Prostate gland (tissue), 2 donors: ENCODE data around the gene RAB15.

Source experiments
- POLR2AphosphoS5 ChIP-seq: sonication (generic); formaldehyde crosslinking; IDR thresholded peaks from one replicate; pipeline ENCODE4 v1.6.1; 2017; ENCODE audit warnings: antibody characterized with exemption
- TF ChIP-seq, protein P1 (sequence below), 4 experiments: fragments of 200-600 bp in 2 of 4; fragments of 450-650 bp in 2 of 4; sonication (generic) in 2 of 4; IDR thresholded peaks; 1 replicate in 3 of 4; 2 replicates in 1 of 4; pipeline ENCODE4 v1.5.1; 2016 to 2019; ENCODE audit warnings: antibody characterized with exemption in 4 of 4, mild to moderate bottlenecking in 2 of 4, moderate library complexity in 2 of 4

DNA sequence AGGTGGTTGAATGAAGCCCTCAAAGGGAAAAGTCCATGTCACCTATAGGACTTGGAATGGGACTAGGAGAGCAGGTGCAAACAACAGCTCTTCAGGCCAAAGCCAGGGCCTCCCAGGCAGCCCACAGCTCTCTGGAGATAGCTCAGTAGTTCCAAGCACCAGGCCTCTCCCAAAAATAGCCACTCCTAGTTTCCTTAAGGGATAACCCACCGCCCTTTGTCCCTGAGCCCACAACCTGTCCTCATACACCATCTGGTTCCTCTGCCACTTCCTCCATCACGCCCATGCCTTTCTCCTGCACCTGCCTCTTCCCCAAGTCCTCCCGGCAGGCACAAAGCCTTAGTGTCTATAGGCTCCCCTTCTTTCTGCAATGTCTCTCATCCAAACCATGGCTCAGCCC is 2.1 kb downstream of the RAB15 start:
- TF ChIP-seq, protein P1, sequence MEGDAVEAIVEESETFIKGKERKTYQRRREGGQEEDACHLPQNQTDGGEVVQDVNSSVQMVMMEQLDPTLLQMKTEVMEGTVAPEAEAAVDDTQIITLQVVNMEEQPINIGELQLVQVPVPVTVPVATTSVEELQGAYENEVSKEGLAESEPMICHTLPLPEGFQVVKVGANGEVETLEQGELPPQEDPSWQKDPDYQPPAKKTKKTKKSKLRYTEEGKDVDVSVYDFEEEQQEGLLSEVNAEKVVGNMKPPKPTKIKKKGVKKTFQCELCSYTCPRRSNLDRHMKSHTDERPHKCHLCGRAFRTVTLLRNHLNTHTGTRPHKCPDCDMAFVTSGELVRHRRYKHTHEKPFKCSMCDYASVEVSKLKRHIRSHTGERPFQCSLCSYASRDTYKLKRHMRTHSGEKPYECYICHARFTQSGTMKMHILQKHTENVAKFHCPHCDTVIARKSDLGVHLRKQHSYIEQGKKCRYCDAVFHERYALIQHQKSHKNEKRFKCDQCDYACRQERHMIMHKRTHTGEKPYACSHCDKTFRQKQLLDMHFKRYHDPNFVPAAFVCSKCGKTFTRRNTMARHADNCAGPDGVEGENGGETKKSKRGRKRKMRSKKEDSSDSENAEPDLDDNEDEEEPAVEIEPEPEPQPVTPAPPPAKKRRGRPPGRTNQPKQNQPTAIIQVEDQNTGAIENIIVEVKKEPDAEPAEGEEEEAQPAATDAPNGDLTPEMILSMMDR (IDR thresholded peaks at IDR 0.05): no peak
- no peak for TF ChIP-seq POLR2AphosphoS5
